Breast epithelium (tissue), 3 donors: ENCODE measurements around the gene ITGB2.

ENCODE experiments used
- POLR2A ChIP-seq: fragments of 450-650 bp; IDR thresholded peaks from one replicate; pipeline ENCODE4 v1.6.1; 2016; ENCODE audit warnings: antibody characterized with exemption, mild to moderate bottlenecking, moderate library complexity
- POLR2AphosphoS5 ChIP-seq, 3 donors: sonication (generic); formaldehyde crosslinking; IDR thresholded peaks; one replicate each; pipeline ENCODE4 v1.6.1; 2017; ENCODE audit warnings: antibody characterized with exemption in 3 of 3

DNA sequence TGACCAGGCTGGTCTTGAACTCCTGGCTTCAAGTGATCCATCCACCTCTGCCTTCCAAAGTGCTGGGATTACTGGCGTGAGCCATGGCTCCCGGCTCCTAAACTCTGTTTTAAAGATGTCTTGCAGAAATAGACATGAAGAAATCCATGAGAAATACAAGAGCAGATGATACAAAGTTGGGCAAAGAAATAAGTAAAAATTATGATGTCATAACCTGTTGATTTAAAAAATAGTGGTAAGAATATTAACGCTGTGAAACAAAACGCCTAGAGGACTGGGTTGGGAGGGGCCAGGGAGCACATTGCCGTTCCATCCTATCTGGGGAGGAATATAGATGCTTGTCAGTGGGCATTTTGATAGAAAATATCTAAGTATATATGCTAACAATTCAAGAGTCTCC is 1.2 kb upstream of the ITGB2 start:
- TF ChIP-seq POLR2AphosphoS5 (IDR thresholded peaks at IDR 0.05) = no peak
- TF ChIP-seq POLR2A = no peak
